GM12892 (cell line): Measurements from ENCODE around the gene PIEZO1.

Experiments used
- POLR2A ChIP-seq: IDR thresholded peaks from 2 replicates; pipeline ENCODE4 v1.6.1; 2011; ENCODE audit warnings: low read depth, low read length, control low read depth
- TAF1 ChIP-seq: IDR thresholded peaks from 2 replicates; pipeline ENCODE4 v1.6.1; 2011; ENCODE audit warnings: low read depth, mild to moderate bottlenecking, control low read depth, low read length, borderline replicate concordance

DNA sequence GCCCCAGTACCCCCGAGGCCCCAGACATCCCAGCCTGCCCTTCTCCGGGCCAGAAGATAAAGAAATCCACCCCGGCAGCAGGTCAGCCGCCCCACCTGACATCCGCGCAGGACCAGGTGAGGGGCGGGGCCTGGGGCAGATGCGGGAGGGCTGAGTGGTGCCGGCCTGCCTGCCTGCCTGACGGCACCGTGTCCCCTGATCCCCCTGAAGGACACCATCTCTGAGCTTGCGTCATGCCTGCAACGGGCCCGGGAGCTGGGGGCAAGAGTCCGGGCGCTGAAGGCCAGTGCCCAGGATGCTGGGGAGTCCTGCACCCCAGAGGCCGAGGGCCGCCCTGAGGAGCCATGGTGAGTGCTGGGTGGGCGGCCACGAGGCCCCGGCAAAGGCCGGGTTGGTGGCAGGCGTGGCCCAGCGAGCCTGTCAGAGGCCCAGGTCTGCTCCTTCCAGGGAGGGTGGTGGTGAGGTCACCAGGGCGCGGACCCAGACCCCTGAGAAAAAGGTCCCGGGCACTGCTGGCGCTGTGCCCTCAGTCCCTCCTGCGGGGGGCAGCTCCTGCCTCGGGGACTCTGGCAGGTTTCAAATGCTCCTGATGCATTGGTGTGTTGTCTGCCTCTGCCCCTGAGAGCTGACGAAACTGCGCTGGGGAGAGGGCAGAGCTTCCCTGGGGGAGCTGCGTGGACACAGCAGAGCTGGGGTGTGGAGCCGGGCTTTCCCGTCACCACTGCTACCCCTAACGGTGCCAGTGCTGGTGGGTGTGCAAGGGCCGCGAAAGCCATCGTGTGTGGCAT is 19.7 kb upstream of the PIEZO1 start:
- TF ChIP-seq TAF1 (no peak), POLR2A (no peak; the same call in 1 of the 2 replicates)
